ENCODE data around the gene GATA2.

The GATA2 gene

DNA sequence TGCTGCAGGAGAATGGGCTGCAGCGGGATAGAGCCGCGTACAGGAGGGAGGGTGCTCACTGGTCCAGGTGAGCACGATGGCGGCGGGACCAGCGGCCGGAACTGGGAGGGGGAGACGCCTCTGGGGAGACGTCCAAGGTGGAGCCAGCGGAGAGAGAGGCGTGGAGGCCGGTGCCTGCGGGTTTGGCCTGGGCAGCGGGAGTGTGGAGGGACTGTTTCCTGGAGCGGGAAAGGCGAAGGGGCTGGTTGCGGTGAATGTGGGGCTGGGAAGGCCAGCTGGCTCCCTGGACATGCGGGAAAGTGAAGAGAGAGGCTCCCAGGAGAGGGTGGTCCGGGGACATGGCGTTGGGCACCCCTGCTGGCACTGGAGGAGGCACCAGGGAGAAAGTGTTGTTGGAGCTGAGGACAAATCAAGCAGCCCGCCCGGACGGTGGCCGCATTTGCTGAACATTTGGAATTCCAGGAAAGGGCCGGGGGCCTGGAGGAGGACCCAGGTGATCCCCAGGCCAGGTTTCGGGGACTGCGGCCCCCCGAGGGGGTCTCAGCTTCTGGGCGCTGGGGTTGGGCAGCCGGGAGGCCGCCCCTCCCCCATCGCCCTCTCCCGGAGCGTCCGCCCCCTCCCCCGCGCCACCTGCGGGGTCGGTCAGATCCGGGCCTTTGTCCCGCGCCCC lies 60.6 kb downstream of the GATA2 start:
- no peak for DNase-seq

- DNase-seq, result no peak
These were observed 61.1 kb downstream of the GATA2 start for GRCh38 chr3:128431803-128432300.

- no peak for DNase-seq
These were observed 62.3 kb downstream of the GATA2 start for GRCh38 chr3:128430731-128431130.

- DNase-seq, result no peak
These were observed 62.7 kb downstream of the GATA2 start for GRCh38 chr3:128430301-128430700.

DNA sequence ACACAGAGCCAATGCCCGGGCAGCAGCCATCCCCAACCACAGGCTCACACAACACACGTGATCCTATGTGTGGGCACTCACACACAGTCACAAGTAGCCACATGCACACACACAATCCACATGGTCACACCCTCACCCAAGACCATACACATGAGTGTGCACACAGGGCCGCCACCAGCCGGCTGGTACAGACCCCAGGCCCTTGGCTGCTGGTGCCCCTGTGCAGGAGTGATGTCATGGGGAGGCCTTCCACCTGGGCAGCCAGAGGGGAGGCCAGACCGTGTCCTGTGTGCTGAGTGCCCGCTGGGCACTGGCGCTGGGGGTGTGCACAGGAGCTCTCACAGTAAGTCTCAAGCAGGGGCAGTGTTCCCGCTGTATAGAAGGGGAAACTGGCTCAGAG lies 63.2 kb downstream of the GATA2 start:
- no peak for DNase-seq
